Stimulated activated CD4-positive, alpha-beta T cell treated with anti-CD3 and anti-CD28 coated beads, Interleukin-15, amount 100 ng/mL, for 1 hour (primary cell): Measurements from ENCODE around the gene CPVL.

Experiments
- DNase-seq, 2 donors: peaks; one replicate each; pipeline ENCODE4 v3.0.0-alpha.2; 2020; ENCODE audit warnings: low read depth in 1 of 2, low spot score in 1 of 2

The CPVL gene

DNA sequence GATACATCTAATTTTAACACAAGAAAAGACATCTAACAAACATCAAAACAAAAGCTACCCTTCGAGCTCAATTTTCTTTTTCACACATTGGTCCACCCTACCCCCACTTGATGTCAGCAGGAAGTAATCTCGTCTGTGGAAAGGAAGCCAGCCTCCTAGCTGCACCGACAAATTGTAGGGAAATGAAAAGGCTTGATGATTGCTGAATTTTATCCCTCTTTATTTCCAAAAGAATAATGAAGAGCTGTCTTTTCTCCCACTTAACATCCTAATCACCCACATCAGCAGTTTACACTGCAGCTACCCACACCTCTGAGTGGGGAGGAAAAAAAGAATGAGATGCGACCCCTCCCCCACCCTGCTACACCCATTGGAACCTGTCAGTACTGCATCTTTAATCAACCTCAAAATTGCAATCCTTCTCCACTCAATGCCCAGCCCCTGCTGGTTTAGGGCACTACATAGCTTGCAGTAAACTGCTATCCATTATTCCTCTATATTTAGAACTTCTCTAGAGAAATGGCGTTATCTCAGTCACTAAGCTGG, 10.6 kb upstream of the CPVL start:
- no peak for DNase-seq

DNA sequence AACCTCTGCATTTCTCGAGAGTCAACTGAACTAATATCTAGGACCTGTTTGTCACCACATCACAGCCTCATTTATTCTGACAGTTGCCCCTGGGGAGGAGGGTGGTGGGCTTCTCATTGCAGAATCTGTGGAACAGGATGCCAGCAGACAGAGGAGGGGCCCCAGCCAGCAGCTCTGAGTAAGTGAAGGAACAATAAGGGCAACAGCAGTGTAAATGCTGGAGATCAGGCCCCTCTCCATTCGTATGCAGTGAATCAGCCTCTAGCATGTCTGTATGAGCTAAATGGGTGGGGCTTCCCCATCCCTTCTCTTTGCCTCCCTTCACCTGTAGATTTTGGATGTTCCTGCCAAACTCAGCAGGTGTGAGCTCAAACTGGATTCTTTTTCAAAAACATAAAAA, 7.7 kb upstream of the CPVL start:
- DNase-seq, result no peak

DNA sequence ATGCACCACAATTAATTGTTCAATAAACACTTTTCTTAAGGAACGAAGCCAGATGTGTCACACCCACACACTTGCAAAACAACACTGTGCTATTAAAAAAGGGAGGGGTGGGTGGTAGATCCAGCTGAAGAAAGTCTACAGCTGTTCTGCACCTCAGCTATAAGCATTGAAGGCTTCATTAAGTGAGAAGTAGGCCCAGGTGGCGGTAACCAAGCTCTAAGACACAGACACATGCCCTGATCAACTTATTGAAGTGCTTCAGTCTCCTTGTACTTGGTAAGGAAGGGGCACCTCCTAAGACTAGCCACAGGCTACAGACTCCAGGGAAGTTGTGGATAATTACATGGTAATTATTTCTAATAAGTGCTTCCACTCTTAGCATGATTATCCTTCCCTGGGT, 4.5 kb upstream of the CPVL start:
- no peak for DNase-seq

DNA sequence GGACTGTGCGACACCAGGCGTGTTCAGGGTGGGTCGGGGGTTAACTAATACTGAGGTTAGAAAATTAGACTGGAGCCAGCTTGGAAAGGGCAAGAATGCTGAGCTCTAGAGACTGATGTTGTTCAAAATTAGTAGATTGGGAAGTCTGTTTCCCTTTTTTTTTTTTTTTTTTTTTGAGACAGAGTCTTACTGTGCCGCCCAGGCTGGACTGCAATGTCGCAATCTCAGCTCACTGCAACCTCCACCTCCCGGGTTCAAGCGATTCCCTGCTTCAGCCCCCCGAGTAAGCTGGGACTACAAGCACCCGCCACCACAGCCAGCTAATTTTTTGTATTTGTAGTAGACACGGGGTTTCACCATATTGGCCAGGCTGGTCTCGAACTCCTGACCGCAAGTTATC, 2.7 kb upstream of the CPVL start:
- DNase-seq, result no peak

- DNase-seq, result no peak
Observed at GRCh38 chr7:29147821-29148220, 1.5 kb upstream of the CPVL start.

DNA sequence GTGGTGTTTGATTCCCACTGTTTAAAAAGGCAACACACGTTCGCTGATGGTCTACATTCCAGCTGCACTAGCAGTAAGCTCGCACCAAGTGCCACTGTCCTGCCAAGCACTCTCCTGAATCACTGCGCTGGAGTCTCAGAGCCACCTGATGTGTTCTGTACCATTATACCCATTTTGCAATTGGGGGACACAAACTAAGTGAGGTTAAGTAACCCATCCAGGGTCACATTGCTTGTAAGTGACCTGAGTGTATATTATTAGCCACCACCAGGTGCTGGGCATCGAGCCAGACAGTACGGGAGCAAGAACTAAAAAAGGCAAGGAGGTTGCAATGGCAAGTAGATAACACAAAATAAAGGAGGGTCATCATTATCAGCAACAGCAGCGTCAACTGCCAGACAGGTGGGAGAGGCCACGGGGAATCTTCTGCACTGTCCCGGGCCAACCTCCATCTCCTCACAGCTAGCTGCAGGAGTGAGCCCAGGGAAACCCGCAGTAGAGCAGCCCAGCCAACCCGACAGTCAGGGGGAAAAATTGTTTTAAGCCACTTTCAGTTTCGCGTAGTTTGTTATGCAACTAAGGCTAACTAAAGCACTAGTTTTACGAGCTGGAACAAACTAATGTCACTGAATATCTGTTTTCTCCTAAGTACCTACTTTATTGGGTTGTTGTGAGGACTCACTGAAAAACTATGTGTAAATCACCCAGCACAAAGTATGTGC, 712 bp upstream of the CPVL start:
- DNase-seq, result no peak

DNA sequence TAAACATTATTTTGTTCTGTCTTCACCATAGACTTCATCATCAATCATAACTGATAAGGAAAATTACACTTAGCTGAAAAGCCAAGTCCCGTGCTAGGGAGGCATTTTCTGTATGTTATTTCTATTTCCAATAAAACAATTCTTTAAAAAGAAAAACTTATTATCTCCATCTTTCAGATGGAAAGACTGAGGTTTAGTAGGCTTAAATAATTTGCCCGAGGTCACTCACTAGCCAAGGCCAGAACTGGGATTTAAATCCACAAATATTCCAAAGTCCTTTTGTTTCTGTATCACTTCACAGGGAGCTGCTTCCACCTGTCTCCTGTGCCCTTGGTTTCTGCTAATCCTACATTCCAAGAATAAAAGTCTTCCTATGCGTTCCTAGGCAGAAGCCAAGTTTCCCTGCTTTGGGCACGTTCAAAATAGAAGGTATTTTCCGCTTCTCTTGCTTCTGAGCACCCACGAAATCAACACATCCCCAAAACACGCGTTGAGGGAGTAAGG, 732 bp downstream of the CPVL start:
- DNase-seq, result no peak

GRCh38 chr7:29143751-29144150, 2.6 kb downstream of the CPVL start:
- no peak for DNase-seq

DNA sequence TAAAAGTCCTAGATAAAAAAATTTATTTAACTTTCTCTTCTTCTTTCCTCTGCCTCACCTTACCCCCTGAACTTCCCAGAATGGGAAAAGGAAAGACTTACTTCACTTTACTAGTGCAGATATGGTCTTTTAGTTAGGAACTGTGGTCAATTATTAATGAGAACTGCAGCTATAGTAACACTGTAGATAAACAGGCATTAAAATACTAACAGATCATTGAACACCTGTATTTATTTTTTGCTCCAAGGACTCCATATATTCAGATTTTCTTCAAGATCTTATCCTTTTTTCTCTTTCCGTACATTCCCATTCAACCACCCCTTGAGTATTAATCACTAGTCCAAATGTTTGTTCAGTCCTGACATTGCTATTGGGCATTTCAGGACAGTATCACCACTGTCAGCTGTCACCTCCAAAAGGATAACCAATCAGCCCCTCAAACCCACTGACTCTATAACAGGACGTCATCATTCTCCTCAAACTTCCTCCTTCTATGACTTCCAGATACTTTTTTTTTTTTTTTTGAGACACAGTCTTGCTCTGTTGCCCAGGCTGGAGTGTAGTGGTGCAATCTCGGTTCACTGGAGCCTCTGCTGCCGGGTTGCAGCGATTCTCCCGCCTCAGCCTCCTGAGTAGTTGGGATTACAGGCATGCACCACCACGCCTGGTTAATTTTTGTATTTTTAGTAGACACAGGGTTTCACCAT, 4.2 kb downstream of the CPVL start:
- DNase-seq, result no peak

DNA sequence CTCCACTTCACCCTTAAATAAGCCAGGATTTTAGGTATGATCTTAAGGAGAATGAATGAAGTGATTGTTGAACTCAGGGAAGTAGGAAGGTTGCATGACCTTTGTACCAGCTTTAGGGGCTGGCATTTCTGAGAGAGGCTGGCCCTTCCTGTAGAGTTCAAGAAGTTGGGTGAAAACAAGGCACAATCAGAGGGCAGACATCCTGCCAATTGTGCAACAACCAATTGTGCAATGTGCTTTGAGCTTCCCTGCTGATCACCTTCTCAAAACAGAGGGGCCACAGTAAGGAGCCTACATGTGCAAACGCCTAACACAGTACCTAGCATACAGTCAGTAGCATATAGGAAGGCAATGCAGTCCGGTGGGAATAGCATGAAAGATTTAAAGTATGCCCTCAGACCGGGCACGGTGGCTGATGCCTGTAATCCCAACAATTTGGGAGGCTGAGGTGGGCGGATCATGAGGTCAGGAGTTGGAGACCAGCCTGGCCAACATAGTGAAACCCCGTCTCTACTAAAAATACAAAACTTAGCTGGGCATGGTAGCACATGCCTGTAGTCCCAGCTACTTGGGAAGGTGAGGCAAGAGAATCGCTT, 5.4 kb downstream of the CPVL start:
- DNase-seq, result no peak

DNA sequence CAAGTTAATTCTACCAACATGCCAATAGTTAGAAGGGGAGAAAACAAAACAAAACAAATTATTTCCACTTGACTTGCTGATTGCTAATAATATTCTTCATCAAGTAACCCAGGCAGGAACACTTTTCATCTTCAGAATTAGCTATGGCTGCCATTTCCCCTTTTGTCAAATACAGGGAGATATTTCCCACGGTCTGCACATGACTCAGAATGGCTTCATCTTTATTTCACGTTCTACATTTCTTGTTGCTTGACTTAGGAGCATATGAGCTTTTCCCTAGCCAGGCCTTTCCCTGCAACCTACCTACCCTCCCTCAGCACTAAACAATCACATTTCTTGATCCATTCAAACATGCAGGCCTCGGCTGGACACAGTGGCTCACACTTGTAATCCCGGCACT, 6.5 kb downstream of the CPVL start:
- DNase-seq, result no peak

DNA sequence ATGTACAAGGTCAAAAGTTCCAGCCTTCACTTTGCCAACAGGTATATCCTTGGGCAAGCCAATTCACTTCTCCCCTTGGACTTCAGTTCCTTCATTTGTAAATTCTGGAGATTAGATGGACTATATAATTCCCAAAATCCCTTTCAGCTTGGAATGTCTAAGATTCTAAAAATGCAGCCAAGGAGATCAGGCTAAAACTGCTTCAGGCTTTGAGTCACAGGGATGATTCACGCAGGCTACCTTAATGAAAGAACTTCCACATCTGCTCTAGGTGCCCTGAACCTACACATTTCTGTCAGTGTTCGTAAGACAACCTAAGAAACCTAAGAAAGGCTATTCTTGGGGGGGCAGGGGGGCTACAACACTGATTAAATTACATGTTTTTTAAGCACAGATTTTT, 7.1 kb downstream of the CPVL start:
- no peak for DNase-seq

DNA sequence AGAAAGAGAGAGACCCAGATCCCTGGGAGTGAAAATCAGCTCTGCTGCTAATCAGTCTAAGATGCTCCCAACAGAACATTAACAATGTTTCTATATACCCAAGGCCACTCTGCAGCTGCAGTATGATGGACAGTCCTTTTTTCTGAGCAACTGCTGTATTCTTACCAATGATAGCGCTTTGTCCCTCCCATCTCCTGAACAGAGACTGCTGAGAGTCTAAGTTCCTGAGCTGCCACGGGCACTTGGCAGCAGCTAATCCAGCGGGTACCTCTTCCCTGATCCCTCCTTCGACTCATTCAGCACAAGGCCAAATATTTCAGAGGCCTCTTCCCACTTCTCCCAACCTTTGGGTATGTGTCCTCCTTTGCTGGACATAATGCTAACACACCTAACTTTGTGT, 7.7 kb downstream of the CPVL start:
- no peak for DNase-seq

- no peak for DNase-seq
Observed at GRCh38 chr7:29135846-29136245, 10.5 kb downstream of the CPVL start.

GRCh38 chr7:29132980-29133379, 13.4 kb downstream of the CPVL start:
- DNase-seq, result no peak

GRCh38 chr7:29131678-29132077, 14.7 kb downstream of the CPVL start:
- no peak for DNase-seq

GRCh38 chr7:29130096-29130495, 16.2 kb downstream of the CPVL start:
- DNase-seq, result no peak

- DNase-seq, result no peak
Observed at GRCh38 chr7:29127527-29127926, 18.8 kb downstream of the CPVL start.

- DNase-seq, result no peak
Observed at GRCh38 chr7:29126804-29127203, 19.5 kb downstream of the CPVL start.

GRCh38 chr7:29123626-29124190, 22.6 kb downstream of the CPVL start:
- DNase-seq, result no peak

- DNase-seq, result no peak
Observed at GRCh38 chr7:29122759-29123158, 23.6 kb downstream of the CPVL start.

DNA sequence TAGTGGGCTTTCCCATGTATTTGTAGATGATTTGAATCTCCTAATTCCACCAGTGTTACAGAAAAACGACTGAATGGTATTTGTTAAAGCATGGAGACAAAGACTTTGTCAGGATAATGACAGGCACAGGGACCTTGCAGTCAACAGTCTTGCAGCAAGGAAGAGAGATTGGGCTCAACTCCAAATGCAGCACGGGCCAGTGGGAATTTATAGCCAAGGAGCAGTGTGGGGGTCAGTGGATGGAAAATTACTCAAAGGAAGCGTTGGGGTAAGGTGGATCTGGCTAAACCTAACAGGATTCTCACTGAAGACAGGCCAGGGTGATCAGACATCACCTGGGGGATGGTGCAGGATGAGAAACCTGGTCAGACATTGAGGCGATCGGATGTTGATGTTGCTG, 24.3 kb downstream of the CPVL start:
- no peak for DNase-seq
